Head of caudate nucleus (tissue), 42 donors: ENCODE measurements around the gene PLCG2.
A peak's percentile ranks its signal among the peaks of the same experiment; 100 is the strongest.

Source experiments
- DNase-seq, 42 donors: peaks; one replicate each; pipeline versions ENCODE4 v3.0.0 to v3.0.0-alpha.2; 2020 to 2021; ENCODE audit warnings: mixed read lengths in 7 of 42
- intact Hi-C: fragments of 100-400 bp; cut with DNase I; formaldehyde crosslinking; loops from one replicate; pipeline ENCODE4 v1.15.0; 2022

The PLCG2 gene

GRCh38 chr16:81831722-81832126 is 52.6 kb downstream of the PLCG2 start:
- intact Hi-C loops, result no loop called here
- DNase-seq, result peak; percentile 10 to 76 (median 46)

- DNase-seq, result no peak
- intact Hi-C loops, result no loop called here
These were observed 53.9 kb downstream of the PLCG2 start for GRCh38 chr16:81832801-81833547.

GRCh38 chr16:81833751-81834150 is 54.7 kb downstream of the PLCG2 start:
- no peak for DNase-seq
- intact Hi-C loops, result no loop called here

DNA sequence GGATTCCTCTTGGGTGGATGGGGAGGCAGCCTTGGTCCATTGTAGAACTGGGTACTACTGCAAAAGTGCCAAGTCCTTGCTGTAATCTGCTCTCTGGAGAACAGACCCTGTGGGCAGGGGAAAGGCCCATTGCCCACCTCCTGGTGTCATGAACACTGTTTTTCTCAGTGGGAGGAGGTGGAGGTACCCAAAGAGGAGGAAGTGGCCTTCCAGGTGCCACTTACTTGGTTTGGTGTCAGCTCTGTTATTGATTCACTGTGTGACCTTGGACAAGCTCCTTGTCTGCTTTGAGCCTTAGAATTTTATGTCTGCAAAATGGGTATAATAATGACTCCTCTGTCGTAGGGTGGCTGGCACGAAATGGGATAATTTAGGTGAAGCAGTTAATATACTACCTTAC is 55.8 kb downstream of the PLCG2 start:
- intact Hi-C loops, result no loop called here
- no peak for DNase-seq

GRCh38 chr16:81836279-81837054 is 57.4 kb downstream of the PLCG2 start:
- intact Hi-C loops, result no loop called here

GRCh38 chr16:81837312-81837751 is 58.2 kb downstream of the PLCG2 start:
- no peak for DNase-seq
- intact Hi-C loops, result no loop called here

More at GRCh38 chr16:81836279-81837054, 57.4 kb downstream of the PLCG2 start:
- DNase-seq, result no peak

- no peak for DNase-seq
- intact Hi-C loops, result no loop called here
These were observed 59.7 kb downstream of the PLCG2 start for GRCh38 chr16:81838794-81839193.

GRCh38 chr16:81841722-81842121 is 62.6 kb downstream of the PLCG2 start:
- intact Hi-C loops, result no loop called here
- no peak for DNase-seq

GRCh38 chr16:81842564-81843242 is 63.6 kb downstream of the PLCG2 start:
- DNase-seq, result peak in 20 of 42 donors; percentile 21 to 71 (median 54)
- intact Hi-C loops, result no loop called here

GRCh38 chr16:81843243-81843582 is 64.1 kb downstream of the PLCG2 start:
- intact Hi-C loops, result no loop called here
- DNase-seq, result no peak

- DNase-seq, result no peak
- intact Hi-C loops, result no loop called here
These were observed 64.6 kb downstream of the PLCG2 start for GRCh38 chr16:81843683-81844082.

DNA sequence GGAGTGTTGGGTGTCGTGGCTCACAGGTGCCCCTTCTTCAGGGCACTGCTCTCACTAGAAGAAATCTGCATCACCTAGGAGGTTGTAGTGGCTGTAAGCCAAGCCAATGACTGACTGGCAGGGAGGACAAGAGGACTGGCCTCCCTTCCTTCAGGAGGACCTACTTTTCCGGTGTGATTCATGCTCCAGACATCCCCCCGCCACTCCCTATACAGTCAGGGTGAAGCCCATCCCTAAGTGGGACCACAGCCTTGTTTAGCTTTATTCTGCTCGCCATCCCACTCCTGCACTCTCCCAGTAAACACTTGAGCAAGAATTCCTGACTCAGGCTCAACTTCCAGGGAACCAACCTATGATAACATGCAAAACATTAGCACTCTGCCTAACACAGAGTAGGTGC is 67.0 kb downstream of the PLCG2 start:
- intact Hi-C loops, result no loop called here
- DNase-seq, result no peak

DNA sequence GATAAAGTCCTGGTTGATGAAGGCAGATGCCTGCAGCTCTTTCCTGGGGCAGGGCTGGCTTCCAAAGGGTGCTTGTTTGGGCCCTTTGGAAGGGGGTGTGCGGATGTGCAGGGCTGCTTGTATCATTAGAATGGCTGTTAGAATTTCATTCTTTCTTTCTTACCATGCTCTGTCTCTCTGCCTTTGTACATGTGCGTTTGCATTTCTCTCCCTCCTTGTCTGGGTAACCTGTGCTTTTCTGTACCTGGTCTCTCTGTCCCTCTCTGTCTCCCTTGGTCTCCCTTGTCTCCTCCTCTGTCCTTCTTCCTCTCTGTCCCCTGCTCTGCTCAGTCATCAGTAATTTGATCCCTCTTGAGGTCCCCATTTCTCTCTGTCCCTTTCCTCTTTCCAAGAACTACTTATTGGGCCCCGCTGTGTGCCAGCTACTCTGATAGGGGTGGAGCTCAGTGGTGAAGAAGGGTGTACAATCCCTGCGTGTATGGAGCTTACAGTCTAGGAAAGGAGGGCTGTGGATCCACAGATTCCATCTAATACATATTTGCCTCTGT is 69.3 kb downstream of the PLCG2 start:
- no peak for DNase-seq
- intact Hi-C loops, result no loop called here

DNA sequence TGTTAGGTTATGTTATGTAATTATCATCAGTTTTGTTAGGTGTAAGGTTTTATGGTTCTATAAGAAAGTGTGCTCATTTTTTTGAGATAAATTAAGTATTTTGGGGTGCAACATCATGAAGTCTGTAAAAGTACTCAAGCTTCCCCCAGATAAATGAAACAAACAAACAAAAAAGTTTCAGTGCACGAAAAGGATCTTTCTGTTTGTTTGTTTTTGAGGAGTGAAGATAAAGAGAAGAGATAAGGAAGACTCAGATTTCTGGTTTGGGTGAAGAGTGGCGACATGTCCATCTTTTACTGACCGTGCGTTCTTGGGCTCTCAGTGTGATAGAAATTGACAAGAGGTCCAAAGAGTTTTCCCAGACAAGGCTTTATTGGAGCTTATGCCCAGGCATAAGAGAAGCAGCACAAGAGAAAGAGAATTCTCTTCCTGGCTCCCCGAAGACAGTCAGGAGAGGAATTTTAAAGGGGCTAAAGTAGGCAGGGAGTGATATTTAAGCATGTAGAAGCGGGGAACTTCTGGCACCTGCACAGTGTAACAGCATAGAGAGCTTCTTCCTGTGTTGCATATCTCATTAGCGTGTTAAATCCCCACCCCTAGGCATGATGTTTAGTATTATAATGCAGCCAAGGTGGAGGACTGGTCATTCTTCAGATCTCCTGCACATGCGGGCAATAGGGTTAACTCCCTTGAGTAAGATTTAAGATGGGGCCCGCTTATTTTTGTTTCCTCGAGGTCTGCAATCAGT is 71.3 kb downstream of the PLCG2 start:
- intact Hi-C loops, result no loop called here
- no peak for DNase-seq

- intact Hi-C loops, result no loop called here
- DNase-seq, result no peak
These were observed 73.3 kb downstream of the PLCG2 start for GRCh38 chr16:81852347-81852746.

- DNase-seq, result no peak
- intact Hi-C loops, result no loop called here
These were observed 76.6 kb downstream of the PLCG2 start for GRCh38 chr16:81855552-81856153.

GRCh38 chr16:81860287-81861266 is 81.5 kb downstream of the PLCG2 start:
- intact Hi-C loops, result no loop called here
- no peak for DNase-seq

DNA sequence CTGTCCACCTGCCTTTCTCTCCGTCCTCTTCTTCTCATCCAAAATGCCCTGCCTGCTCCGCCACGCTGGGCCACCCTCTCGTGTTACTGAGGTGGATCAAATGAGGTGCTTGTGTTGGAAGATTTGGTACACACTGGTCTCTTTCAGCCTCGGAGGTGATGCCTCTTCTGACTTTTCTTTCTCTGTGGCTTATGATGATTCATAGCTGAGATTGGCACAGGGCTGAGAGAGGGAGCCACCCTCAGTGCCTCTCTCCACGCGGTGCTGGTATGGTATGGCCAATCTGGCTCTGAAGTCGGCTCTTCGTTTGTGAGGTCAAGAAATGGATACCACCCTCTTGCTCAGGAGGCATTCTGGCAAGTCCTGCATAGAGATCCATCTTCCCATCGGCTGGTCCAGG is 82.4 kb downstream of the PLCG2 start:
- intact Hi-C loops, result no loop called here
- DNase-seq, result no peak
